ENCODE measurements around the gene MACROD2.
A peak's percentile ranks its signal among the peaks of the same experiment; 100 is the strongest.

MACROD2 gene

GRCh38 chr20:15613530-15613929 is 1618.2 kb downstream of the MACROD2 start:
- H3K4me3 ChIP-seq (ENCODE audit: low read depth, low read length) = no peak overlapping the region
- ChIA-PET CTCF (no interaction called here), POLR2A (no interaction called here)
- no peak for TF ChIP-seq CTCF (IDR thresholded peaks at IDR 0.05; ENCODE audit: insufficient read depth, low read length, missing control alignments)
- no peak for DNase-seq (ENCODE audit: low read depth, low spot score)

- TF ChIP-seq CTCF (IDR thresholded peaks at IDR 0.05; ENCODE audit: insufficient read depth, low read length, missing control alignments) = no peak
- no peak overlapping the region for H3K4me3 ChIP-seq (ENCODE audit: low read depth, low read length)
- peak; percentile 12 for DNase-seq (ENCODE audit: low read depth, low spot score)
- ChIA-PET POLR2A (no interaction called here), CTCF (interaction anchor here (1.3 kb wide), 1 partner anchor 37 kb away, joined by 4 read pairs; no protein-coding TSS in a partner anchor)
These were observed 1621.3 kb downstream of the MACROD2 start for GRCh38 chr20:15616626-15617025.

- TF ChIP-seq CTCF (IDR thresholded peaks at IDR 0.05; ENCODE audit: insufficient read depth, low read length, missing control alignments) = no peak
- POLR2A ChIA-PET = no interaction called here
- H3K4me3 ChIP-seq (ENCODE audit: low read depth, low read length) = no peak overlapping the region
- DNase-seq (ENCODE audit: low read depth, low spot score) = no peak
- CTCF ChIA-PET = no interaction called here
These were observed 1622.8 kb downstream of the MACROD2 start for GRCh38 chr20:15618110-15618509.

GRCh38 chr20:15618912-15619311 is 1623.6 kb downstream of the MACROD2 start:
- DNase-seq (ENCODE audit: low read depth, low spot score) = no peak
- CTCF ChIA-PET = no interaction called here
- no peak overlapping the region for H3K4me3 ChIP-seq (ENCODE audit: low read depth, low read length)
- no peak for TF ChIP-seq CTCF (IDR thresholded peaks at IDR 0.05; ENCODE audit: insufficient read depth, low read length, missing control alignments)
- POLR2A ChIA-PET = no interaction called here

- TF ChIP-seq CTCF (IDR thresholded peaks at IDR 0.05; ENCODE audit: insufficient read depth, low read length, missing control alignments) = no peak
- ChIA-PET CTCF (no interaction called here), POLR2A (no interaction called here)
- no peak for DNase-seq (ENCODE audit: low read depth, low spot score)
- H3K4me3 ChIP-seq (ENCODE audit: low read depth, low read length) = no peak overlapping the region
These were observed 1624.0 kb downstream of the MACROD2 start for GRCh38 chr20:15619341-15619740.

GRCh38 chr20:15619816-15620215 is 1624.5 kb downstream of the MACROD2 start:
- DNase-seq (ENCODE audit: low read depth, low spot score) = no peak
- no peak for TF ChIP-seq CTCF (IDR thresholded peaks at IDR 0.05; ENCODE audit: insufficient read depth, low read length, missing control alignments)
- H3K4me3 ChIP-seq (ENCODE audit: low read depth, low read length) = no peak overlapping the region

More at GRCh38 chr20:15619816-15620215, 1624.5 kb downstream of the MACROD2 start:
- CTCF ChIA-PET = no interaction called here
- POLR2A ChIA-PET = no interaction called here
